Stimulated activated CD8-positive, alpha-beta memory T cell treated with anti-CD3 and anti-CD28 coated beads, Interleukin-7, amount 100 ng/mL, for 24 hours (primary cell): ENCODE measurements around the gene HBA2.
"Not testable (repeated sequence)": the region's sequence is repeated elsewhere in the genome, so short reads cannot be mapped to it uniquely, and the experiment has no call there.

ENCODE experiments used
- DNase-seq: peaks from one replicate; pipeline ENCODE4 v3.0.0-alpha.2; 2020; ENCODE audit warnings: low read depth

Gene HBA2

GRCh38 chr16:172374-172941 is at the start of gene HBA2:
Gene HBA2, plus strand, starts transcription at chr16:172876. Its CDS starts 37 bp downstream, at chr16:172913.
- not testable (repeated sequence) for DNase-seq

GRCh38 chr16:123558-124350 is 48.9 kb upstream of the HBA2 start:
- not testable (repeated sequence) for DNase-seq

- DNase-seq = no peak
Measured at GRCh38 chr16:125011-125410, 47.7 kb upstream of the HBA2 start.

GRCh38 chr16:129075-129474 is 43.6 kb upstream of the HBA2 start:
- DNase-seq = no peak

DNA sequence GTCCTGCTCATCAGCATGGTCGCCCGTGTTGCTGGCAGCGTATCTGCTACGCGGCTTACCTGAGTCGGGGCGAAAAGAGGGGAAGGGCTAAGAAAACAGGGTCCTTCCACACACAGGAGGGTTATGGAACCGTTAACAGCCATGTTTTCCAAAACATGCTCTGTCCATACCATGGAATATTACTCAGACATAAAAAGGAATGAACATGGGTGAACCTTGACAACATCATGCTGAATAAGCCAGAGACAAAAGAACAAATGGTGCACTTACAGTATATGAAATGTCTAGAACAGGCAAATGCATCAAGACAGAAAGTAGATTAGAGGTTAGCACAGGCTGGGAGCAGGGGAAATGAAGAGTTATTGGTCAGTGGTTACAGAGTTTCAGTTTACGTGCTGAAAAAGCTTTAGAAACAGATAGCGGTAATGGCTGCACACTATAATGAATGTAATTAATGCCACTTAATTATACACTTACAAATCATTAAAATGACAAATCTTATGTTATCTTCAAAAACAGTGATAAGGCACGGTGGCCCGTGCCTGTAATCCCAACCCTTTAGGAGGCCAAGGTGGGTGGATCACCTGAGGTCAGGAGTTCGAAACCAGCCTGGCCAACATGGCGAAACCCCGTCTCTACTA is 42.0 kb upstream of the HBA2 start:
- DNase-seq = no peak

DNA sequence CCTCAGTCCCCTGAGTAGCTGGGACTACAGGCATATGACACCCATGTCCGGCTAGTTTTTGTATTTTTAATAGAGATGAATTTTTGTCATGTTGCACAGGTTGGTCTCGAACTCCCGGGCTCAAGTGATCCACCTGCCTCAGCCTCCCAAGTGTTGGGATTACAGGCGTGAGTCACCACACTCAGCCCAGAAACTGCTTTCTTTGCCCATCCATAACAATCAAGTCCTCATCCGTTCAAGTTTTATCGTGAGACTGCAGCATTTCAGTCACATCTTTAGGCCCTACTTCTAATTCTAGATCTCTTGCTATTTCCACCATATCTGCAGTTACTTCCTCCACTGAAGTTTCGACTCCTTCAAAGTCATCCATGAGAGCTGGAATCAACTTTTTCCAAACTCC is 40.6 kb upstream of the HBA2 start:
- no peak for DNase-seq

DNA sequence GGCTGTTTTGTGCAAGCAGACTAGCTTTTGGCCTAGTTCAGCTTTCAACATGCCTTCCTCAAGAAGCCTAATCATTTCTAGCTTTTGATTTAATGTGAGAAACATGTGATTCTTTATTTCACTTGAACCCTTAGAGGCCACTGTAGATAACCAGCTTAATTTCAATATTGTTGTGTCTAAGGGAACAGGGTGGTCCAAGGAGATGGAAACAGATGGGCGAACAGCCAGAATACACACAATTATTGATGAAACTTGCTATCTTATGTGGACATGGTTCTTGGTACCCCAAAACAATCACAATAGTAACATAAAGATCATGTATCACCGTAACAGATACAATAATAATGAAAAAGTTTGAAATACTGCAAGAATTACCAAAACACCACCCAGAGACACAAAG is 39.0 kb upstream of the HBA2 start:
- DNase-seq = no peak

DNA sequence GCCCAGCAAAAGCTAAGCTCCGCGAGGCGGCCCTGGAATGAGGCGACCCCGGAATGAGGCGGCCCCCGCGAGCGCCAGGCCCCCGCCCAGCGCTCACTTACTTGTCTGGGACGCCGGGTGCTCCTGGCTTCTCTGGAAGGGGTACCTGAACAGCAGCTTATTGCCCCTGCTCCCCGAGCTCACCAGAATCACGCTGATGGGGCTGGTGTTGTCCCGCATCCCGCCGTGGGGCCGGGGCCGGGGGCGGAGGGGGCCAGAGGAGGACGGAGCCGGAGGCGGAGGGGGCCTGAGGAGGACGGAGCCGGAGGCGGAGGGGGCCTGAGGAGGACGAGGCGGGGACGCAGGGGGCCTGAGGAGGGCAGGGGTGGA is 34.6 kb upstream of the HBA2 start:
- no peak for DNase-seq

GRCh38 chr16:140175-140857 is 32.4 kb upstream of the HBA2 start:
- no peak for DNase-seq

- DNase-seq = no peak
Measured at GRCh38 chr16:142405-142967, 30.2 kb upstream of the HBA2 start.

DNA sequence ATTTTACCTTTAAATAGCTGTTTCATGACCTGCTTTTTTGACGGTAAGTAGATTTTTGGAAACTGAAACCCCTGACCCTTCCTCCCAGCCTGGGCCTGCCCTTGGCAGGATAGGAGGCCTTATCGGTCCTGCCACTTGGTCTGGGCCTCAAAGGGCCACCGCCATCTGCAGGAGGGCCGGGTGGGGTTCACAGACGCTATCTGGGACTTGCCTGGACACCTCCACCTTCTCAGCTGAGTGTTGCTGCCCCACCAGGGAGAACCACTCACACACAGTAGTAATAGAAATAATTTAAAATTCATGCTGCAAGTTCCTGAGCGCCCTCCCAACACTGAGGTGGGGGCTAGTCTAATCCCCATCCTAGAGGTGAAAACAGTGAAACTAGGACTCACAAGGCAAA is 29.6 kb upstream of the HBA2 start:
- no peak for DNase-seq

DNA sequence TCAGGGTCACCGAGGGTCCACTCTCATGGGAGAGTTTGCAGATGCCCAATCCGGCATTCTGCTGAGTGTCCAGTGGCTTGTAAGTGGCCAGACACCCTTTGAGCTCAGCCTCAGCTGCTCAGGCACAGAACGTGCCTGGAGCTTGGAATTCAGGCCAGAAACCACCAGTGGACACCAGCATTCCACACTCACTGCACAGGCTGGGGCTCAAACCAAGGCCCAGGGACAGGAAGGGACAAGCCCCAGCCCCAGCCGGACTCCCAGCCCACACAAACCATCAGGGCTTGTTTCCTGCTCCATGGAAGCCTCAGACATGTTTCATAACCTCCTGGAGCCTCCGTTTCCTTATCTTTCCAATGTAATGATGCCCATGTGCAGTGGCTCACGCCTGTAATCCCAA is 29.2 kb upstream of the HBA2 start:
- no peak for DNase-seq

DNA sequence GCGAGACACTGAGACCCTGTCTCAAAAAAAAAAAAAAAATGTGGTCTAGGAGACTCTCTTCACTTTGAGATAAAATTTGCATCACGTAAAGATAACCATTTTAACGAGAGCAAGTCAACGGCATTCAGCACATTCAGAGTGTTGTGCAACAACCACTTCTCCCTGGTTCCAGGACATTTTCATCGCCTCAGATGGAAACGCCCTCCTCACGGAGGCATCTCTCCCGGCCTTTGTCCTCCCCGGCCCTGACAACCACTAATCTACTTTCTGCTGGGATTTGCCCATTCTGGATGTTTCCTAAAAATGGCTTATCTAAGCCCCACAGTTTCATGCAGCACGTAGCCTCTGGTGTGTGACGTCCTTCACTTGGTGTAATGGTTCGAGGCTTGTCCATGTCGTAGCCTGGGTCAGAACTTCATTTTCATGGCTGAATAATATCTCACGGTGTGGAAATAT is 27.9 kb upstream of the HBA2 start:
- no peak for DNase-seq

GRCh38 chr16:146646-147045 is 26.0 kb upstream of the HBA2 start:
- no peak for DNase-seq

GRCh38 chr16:149024-149660 is 23.5 kb upstream of the HBA2 start:
- DNase-seq = no peak

GRCh38 chr16:152141-153128 is 20.2 kb upstream of the HBA2 start, which contains the start of gene HBZ:
Gene HBZ, plus strand, starts transcription at chr16:152644. Its CDS starts 266 bp downstream, at chr16:152910.
- DNase-seq = no peak

GRCh38 chr16:153129-153521 is 19.6 kb upstream of the HBA2 start:
- DNase-seq = not testable (repeated sequence)

DNA sequence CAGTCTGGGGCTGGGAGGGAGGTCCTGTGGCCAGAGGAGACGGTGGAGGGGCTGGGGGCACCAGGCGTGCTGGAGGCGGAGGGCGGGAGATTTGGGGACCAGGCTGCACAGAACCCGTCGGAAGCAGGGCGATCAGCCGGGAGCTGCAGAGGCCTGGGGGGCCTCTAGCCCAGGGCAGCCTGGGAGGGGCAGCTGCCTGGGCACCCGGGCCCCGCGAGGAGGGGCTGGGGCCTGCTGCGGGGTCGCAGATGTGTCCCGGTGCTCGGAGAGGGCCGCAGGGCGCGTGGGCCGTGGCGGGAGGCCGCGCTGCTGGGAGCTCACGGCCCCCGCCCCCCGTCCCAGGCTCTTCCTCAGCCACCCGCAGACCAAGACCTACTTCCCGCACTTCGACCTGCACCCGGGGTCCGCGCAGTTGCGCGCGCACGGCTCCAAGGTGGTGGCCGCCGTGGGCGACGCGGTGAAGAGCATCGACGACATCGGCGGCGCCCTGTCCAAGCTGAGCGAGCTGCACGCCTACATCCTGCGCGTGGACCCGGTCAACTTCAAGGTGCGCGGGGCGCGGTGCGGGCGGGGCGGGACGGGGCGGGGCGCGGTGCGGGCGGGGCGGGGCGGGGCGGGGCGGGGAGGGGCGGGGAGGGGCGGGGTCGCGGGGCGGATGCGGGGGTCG is 19.0 kb upstream of the HBA2 start:
- not testable (repeated sequence) for DNase-seq

GRCh38 chr16:154217-155030 is 18.3 kb upstream of the HBA2 start:
- no peak for DNase-seq
